Ovary (tissue), 3 donors: Measurements from ENCODE around the gene GOLGA6L6.
"Not testable (repeated sequence)": the region's sequence is repeated elsewhere in the genome, so short reads cannot be mapped to it uniquely, and the experiment has no call there.

ENCODE experiments used
- CTCF ChIP-seq, 3 donors: fragments of 450-650 bp in 2 of 3; fragments of 200-600 bp in 1 of 3; IDR thresholded peaks; one replicate each; pipeline versions ENCODE4 v1.5.1 to v1.8.0; 2016 to 2022; ENCODE audit warnings: antibody characterized with exemption in 3 of 3, mild to moderate bottlenecking in 1 of 3
- POLR2A ChIP-seq: fragments of 450-650 bp; IDR thresholded peaks from one replicate; pipeline ENCODE4 v1.6.1; 2017; ENCODE audit warnings: antibody characterized with exemption, mild to moderate bottlenecking, moderate library complexity
- donor health status: DM: no; HTN: no; CAD: no.

DNA sequence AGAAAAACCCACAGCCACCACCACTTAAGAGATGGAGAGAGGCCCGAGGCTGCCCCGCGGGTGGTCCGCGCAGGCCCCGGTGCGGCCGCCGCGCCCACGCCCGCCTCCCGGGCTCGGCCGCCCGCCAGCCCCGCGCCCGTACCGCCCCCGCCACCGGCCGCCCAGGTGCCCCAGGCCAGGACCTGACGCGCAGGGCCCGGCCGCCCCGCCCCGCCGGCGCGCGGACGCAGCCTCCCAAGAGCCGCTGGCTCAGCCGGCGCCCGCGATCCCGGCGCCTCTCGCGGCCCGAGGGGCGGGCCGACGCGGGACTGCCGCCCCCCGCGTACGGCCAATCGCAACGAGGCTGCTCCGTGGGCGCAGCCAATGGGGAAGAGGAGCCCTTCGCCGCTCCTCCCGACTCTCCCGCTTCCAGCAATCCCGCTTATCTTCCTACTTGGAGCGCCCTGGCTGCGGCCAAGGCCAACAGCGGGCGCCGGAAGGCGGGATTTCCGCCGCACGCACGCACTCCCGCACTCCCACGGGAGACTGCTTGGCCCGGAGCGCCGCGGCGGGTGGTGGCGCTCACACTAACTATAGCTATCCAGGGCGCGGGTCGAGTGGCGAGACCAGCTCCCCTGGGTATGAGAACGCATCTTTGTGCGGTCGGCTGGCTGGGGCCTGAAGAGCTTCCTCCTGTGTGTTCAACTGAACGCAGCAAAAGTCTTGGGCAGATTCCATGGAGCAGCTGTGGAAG lies 35.5 kb downstream of the GOLGA6L6 start:
- not testable (repeated sequence) for TF ChIP-seq CTCF (IDR thresholded peaks at IDR 0.05); POLR2A
